Measurements from ENCODE around the gene PRKD2. TPM values are rescaled to one million over a fixed set of nuclear protein-coding genes. Genes with fewer than 3 reads are reported as not detected.
A peak's percentile ranks its signal among the peaks of the same experiment; 100 is the strongest.

Gene PRKD2
- total RNA-seq, 1 experiment from 2014 or later, result 100 TPM

DNA sequence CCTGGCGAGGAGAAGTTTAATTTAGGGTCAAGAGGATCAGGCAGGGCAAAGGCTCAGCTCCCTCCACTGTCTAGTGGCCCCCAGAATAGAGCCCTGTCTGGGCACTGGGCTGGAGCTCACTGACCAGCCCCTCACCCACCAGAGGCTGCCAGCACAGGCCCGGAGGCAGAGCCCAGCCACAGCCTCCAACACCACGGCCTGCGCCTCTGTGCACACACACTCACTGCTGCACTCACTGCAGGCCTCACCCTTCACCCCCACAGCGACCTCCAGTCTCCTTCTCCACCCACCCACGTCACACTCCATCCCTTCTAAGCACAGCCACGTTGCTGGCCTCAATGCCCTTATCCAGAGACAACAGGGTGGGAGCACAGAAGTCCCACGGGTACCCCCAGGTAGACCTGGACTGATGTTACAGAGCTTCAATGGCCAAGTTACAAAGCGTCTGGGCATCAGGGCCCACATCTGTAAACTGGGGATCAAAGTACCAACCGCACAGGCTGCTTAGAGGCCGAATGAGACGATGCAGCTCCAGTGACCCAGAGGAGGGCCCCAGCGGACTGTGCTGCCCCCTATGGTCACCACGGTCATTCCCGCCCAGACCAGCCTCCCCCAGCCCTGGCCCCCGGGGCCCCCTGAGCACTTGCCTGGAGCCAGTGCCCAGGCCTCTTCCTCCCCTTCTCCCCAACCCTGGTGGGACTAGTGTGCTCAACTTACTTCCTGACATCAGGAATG lies 4.5 kb upstream of the PRKD2 start:
- Mint-ChIP-seq H3K4me3 (no peak overlapping the region), H3K4me1 (peaks cover 15% of the 10 kb centered on the region), H3K27ac (peak overlapping the region; percentile 97), H3K9me3 (no peaks in the 10 kb centered on the region), H3K27me3 (ENCODE audit: low read depth) (no peaks in the 10 kb centered on the region; the same call in 1 of the 2 replicates), H3K36me3 (peaks cover 27% of the 10 kb centered on the region)
- TF ChIP-seq ZNF423 (CRISPR knock-in tag; IDR thresholded peaks at IDR 0.05), result no peak
- TF ChIP-seq CTCF (IDR thresholded peaks at IDR 0.05), result peak; percentile 29; the same call in 1 of the 2 replicates
- TF ChIP-seq, protein P1, sequence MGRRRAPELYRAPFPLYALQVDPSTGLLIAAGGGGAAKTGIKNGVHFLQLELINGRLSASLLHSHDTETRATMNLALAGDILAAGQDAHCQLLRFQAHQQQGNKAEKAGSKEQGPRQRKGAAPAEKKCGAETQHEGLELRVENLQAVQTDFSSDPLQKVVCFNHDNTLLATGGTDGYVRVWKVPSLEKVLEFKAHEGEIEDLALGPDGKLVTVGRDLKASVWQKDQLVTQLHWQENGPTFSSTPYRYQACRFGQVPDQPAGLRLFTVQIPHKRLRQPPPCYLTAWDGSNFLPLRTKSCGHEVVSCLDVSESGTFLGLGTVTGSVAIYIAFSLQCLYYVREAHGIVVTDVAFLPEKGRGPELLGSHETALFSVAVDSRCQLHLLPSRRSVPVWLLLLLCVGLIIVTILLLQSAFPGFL (CRISPR knock-in tag; IDR thresholded peaks at IDR 0.05; ENCODE audit: borderline replicate concordance), result no peak
- ChIA-PET CTCF (interaction anchor here (0.5 to 1.4 kb wide), 8 partner anchors 9 to 104 kb away, joined by 3 to 6 read pairs (median 4); no protein-coding TSS in a partner anchor), POLR2A (no interaction called here)
- ATAC-seq (peak; percentile 9; the same call in 1 of the 2 replicates), DNase-seq (ENCODE audit: low spot score) (peak; percentile 64)

DNA sequence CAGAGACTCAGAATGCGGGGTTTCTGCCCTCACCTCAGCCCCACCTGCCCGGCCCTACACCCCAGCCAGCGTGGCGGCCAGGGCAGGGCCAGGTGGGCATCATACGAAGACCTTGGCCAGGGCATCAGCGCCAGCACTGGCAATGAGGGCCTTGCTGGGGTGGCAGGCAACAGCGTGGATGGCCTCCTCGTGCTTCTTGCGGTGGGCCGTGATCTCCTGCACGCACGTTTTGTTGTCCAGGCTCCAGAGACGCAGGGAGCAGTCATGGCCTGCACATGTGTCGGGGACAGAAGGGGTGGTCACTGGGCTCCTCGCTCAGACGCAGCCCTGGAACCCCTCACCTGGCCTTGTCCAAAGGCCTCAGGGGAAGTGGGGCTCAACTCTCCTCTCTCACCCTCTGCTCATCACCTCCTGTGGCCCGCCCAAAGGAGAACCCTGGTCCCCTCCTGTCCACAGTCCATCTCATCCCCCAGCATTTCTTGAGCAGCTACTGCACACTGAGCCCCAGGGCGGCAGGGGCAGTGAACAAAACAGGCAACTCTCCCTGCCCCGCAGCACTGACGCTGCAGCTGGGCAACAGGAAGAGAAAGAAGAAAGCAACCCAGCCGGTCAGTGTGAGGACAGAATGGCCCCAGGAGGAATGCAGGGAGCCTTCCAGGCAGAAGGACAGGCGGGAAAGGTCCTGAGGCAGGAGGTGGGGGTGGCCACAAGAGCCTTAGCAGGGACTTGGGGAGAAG lies 3.8 kb upstream of the PRKD2 start:
- CTCF ChIA-PET, result interaction anchor here (0.7 to 1.4 kb wide), 6 partner anchors 8 to 104 kb away, joined by 3 to 6 read pairs (median 4); no protein-coding TSS in a partner anchor
- POLR2A ChIA-PET, result no interaction called here
- no peak for DNase-seq (ENCODE audit: low spot score)
- Mint-ChIP-seq H3K27ac (peak overlapping the region; percentile 42; the same call in 1 of the 2 replicates), H3K27me3 (ENCODE audit: low read depth) (no peaks in the 10 kb centered on the region; the same call in 1 of the 2 replicates), H3K9me3 (no peaks in the 10 kb centered on the region), H3K36me3 (peaks cover 20% of the 10 kb centered on the region), H3K4me3 (no peak overlapping the region), H3K4me1 (peaks cover 8% of the 10 kb centered on the region)
- no peak for ATAC-seq
- TF ChIP-seq ZBTB21 (CRISPR knock-in tag; IDR thresholded peaks at IDR 0.05; ENCODE audit: borderline replicate concordance) (no peak), E2F4 (CRISPR knock-in tag; IDR thresholded peaks at IDR 0.05; ENCODE audit: borderline replicate concordance, low read depth) (no peak), ZNF138 (CRISPR knock-in tag; conservative IDR thresholded peaks at IDR 0.05) (no peak), CBFB (CRISPR knock-in tag; IDR thresholded peaks at IDR 0.05; ENCODE audit: low read depth) (no peak), ZNF416 (CRISPR knock-in tag; IDR thresholded peaks at IDR 0.05) (no peak), ZNF532 (CRISPR knock-in tag; IDR thresholded peaks at IDR 0.05; ENCODE audit: borderline replicate concordance) (no peak), GABPB1 (CRISPR knock-in tag; IDR thresholded peaks at IDR 0.05) (no peak), OVOL2 (CRISPR knock-in tag; IDR thresholded peaks at IDR 0.05; ENCODE audit: borderline replicate concordance) (no peak), SMAD4 (CRISPR knock-in tag; IDR thresholded peaks at IDR 0.05) (no peak), CREM (CRISPR knock-in tag; IDR thresholded peaks at IDR 0.05) (no peak)
- TF ChIP-seq, protein P1 (CRISPR knock-in tag; IDR thresholded peaks at IDR 0.05; ENCODE audit: borderline replicate concordance), result no peak
- TF ChIP-seq, protein P2, sequence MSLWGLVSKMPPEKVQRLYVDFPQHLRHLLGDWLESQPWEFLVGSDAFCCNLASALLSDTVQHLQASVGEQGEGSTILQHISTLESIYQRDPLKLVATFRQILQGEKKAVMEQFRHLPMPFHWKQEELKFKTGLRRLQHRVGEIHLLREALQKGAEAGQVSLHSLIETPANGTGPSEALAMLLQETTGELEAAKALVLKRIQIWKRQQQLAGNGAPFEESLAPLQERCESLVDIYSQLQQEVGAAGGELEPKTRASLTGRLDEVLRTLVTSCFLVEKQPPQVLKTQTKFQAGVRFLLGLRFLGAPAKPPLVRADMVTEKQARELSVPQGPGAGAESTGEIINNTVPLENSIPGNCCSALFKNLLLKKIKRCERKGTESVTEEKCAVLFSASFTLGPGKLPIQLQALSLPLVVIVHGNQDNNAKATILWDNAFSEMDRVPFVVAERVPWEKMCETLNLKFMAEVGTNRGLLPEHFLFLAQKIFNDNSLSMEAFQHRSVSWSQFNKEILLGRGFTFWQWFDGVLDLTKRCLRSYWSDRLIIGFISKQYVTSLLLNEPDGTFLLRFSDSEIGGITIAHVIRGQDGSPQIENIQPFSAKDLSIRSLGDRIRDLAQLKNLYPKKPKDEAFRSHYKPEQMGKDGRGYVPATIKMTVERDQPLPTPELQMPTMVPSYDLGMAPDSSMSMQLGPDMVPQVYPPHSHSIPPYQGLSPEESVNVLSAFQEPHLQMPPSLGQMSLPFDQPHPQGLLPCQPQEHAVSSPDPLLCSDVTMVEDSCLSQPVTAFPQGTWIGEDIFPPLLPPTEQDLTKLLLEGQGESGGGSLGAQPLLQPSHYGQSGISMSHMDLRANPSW (CRISPR knock-in tag; conservative IDR thresholded peaks at IDR 0.05; ENCODE audit: low read depth), result no peak
- TF ChIP-seq, protein P3, sequence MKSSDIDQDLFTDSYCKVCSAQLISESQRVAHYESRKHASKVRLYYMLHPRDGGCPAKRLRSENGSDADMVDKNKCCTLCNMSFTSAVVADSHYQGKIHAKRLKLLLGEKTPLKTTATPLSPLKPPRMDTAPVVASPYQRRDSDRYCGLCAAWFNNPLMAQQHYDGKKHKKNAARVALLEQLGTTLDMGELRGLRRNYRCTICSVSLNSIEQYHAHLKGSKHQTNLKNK (CRISPR knock-in tag; IDR thresholded peaks at IDR 0.05), result no peak
- TF ChIP-seq, protein P4, sequence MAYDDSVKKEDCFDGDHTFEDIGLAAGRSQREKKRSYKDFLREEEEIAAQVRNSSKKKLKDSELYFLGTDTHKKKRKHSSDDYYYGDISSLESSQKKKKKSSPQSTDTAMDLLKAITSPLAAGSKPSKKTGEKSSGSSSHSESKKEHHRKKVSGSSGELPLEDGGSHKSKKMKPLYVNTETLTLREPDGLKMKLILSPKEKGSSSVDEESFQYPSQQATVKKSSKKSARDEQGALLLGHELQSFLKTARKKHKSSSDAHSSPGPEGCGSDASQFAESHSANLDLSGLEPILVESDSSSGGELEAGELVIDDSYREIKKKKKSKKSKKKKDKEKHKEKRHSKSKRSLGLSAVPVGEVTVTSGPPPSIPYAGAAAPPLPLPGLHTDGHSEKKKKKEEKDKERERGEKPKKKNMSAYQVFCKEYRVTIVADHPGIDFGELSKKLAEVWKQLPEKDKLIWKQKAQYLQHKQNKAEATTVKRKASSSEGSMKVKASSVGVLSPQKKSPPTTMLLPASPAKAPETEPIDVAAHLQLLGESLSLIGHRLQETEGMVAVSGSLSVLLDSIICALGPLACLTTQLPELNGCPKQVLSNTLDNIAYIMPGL (CRISPR knock-in tag; IDR thresholded peaks at IDR 0.05), result no peak
